Activated CD8-positive, alpha-beta memory T cell treated with anti-CD3 and anti-CD28 coated beads for 1 hour (primary cell): ENCODE measurements around the gene SNX22.

Experiments used
- DNase-seq, 2 donors: peaks; one replicate each; pipeline ENCODE4 v3.0.0-alpha.2; 2020; ENCODE audit warnings: low read depth in 1 of 2; ENCODE audit errors: extremely low read depth in 1 of 2

SNX22 gene

GRCh38 chr15:64155802-64156651, 4.5 kb downstream of the SNX22 start:
- no peak for DNase-seq

GRCh38 chr15:64156652-64157331, 5.3 kb downstream of the SNX22 start:
- DNase-seq = no peak

- DNase-seq = no peak
These were observed 6.1 kb downstream of the SNX22 start for GRCh38 chr15:64157599-64158125.

GRCh38 chr15:64158363-64159134, 7.0 kb downstream of the SNX22 start:
- DNase-seq = no peak

GRCh38 chr15:64161688-64162477, 10.4 kb downstream of the SNX22 start:
- DNase-seq = no peak

GRCh38 chr15:64162478-64162868, 10.9 kb downstream of the SNX22 start:
- DNase-seq = no peak

- DNase-seq = peak; percentile 89 to 94
These were observed 11.5 kb downstream of the SNX22 start, which contains the start of gene PPIB for GRCh38 chr15:64162869-64163658. Gene PPIB, minus strand, starts transcription at chr15:64163022. Its CDS starts 36 bp downstream, at chr15:64162986.

GRCh38 chr15:64163659-64164362, 12.3 kb downstream of the SNX22 start:
- no peak for DNase-seq

GRCh38 chr15:64164436-64164835, 12.9 kb downstream of the SNX22 start:
- no peak for DNase-seq

GRCh38 chr15:64166102-64166890, 14.8 kb downstream of the SNX22 start:
- no peak for DNase-seq

- DNase-seq = no peak
These were observed 28.8 kb downstream of the SNX22 start for GRCh38 chr15:64180235-64180824.

- DNase-seq = no peak
These were observed 31.4 kb downstream of the SNX22 start for GRCh38 chr15:64182859-64183370.

GRCh38 chr15:64185146-64185911, 33.8 kb downstream of the SNX22 start:
- DNase-seq = no peak

- DNase-seq = no peak
These were observed 36.1 kb downstream of the SNX22 start for GRCh38 chr15:64187396-64188191.

- DNase-seq = no peak
These were observed 40.7 kb downstream of the SNX22 start for GRCh38 chr15:64191971-64192830.
